Activated CD8-positive, alpha-beta memory T cell treated with anti-CD3 and anti-CD28 coated beads, Interleukin-2, amount 50 U/mL, for 48 hours (primary cell): Measurements from ENCODE around the gene GAL3ST2.
"Not testable (repeated sequence)": the region's sequence is repeated elsewhere in the genome, so short reads cannot be mapped to it uniquely, and the experiment has no call there.

Source experiments
- DNase-seq: peaks from one replicate; pipeline ENCODE4 v3.0.0-alpha.2; 2020

GAL3ST2 gene

DNA sequence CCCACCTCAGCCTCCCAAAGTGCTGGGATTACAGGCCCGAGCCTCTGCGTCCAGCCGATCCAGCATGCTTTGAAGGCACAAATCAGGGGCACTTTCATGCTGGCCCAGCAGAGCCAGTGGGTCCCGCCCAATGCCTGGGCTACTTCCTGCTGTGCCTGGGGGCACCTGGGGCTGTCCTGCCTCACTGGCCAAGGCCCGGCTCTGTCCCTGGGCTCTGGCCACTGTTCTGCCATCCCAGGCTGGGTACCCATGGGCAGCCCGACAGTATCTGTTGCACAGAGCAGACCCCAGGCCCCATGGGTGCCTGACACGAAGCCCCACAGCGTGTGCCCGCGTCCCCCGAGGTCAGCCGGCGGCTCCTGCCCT is 6.8 kb upstream of the GAL3ST2 start:
- peak; percentile 48 for DNase-seq

DNA sequence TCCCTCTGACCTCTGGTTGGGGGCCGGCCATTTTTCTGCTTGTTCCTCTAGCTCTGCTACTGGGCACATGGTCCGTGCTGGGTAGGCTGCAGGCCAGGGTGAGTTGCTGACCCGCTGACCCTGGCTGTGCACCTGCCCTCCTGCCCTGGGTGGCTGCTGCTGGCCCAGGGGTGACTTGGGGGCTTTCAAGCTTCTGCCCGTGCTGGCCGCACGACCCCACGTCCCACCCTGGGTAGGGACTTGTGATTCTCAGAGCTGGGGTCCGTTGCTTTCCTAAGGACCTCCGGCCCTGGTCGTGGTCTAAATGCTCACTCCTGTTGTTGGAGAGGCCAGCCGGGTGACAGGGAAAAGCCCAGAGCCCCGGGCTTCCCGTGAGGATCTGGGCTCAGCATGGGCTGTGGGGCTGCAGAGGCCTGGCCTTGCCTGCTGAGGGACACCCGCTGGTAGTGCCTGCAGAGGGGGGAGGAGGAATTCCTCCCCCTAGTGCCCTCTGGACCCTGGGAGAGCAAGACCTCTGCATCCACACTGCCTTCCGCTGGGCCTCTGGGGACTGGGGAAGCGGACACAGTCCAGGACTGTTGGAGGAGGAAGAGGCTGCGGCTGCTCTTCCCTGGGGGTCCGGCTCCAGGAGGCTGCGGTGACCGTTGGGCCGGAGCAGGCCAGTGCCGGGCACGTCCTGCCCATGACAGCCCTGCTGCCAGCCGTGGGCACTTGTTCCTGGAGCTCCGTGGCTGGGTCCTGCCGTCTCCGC is 6.3 kb upstream of the GAL3ST2 start:
- DNase-seq, result peak; percentile 45

- DNase-seq, result no peak
Measured at GRCh38 chr2:241770936-241771285, 5.7 kb upstream of the GAL3ST2 start.

DNA sequence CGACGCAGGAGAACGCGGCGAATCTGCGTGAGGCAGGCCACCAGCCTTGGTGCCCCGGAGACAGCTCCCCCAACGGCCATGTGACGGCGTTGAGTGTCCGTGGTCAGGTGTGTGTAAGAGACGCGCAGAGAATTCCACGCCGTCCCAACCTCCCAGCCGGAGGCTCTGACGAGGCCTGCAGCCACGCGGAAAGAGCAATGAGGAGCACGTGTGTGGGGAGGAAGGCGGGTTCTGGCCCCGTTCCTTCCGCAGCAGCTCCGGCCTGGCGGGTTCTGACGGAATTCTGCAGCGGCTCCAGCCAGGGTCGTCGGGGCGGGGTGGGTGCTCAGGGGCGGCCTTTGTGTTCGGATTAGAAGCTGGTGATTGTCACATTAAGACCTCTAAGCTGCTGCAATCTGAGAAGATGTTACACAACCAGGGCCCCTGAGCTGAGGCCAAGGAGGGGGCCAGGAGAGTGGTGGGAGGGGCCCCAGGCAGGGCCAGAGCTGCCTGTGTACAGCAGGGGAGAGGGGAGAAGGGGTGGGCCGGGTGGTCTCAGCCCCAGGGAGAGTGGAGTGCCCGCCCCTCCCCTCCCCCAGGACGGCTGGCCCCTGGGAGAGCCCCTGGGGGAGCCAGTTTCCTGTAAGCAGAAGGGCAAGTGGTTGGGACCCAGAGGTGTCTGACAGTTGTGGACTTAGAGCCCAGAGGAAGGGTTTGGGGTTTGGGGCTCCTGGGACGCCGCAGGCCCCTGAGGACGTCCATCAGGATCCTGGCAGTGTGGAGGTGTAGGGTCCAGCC is 5.1 kb upstream of the GAL3ST2 start:
- peak; percentile 52 for DNase-seq

DNA sequence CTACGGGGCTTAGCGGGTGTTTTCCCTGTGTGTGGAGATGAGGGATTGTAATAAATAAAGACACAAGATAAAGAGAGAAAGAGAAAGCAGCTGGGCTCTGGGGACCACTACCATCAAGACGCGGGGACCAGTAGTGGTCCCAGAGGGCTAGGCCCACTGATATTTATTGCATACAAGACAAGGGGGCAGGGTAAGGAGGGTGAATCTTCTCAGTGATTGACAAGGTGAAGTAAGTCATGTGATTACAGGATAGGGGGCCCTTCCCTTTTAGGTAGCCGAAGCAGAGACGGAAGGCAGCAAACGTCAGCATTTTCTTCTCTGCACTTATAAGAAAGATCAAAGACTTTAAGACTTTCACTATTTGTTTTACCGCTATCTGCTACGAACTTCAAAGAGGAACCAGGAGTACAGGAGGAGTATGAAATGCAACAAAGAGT is 4.5 kb upstream of the GAL3ST2 start:
- DNase-seq, result peak; percentile 53

DNA sequence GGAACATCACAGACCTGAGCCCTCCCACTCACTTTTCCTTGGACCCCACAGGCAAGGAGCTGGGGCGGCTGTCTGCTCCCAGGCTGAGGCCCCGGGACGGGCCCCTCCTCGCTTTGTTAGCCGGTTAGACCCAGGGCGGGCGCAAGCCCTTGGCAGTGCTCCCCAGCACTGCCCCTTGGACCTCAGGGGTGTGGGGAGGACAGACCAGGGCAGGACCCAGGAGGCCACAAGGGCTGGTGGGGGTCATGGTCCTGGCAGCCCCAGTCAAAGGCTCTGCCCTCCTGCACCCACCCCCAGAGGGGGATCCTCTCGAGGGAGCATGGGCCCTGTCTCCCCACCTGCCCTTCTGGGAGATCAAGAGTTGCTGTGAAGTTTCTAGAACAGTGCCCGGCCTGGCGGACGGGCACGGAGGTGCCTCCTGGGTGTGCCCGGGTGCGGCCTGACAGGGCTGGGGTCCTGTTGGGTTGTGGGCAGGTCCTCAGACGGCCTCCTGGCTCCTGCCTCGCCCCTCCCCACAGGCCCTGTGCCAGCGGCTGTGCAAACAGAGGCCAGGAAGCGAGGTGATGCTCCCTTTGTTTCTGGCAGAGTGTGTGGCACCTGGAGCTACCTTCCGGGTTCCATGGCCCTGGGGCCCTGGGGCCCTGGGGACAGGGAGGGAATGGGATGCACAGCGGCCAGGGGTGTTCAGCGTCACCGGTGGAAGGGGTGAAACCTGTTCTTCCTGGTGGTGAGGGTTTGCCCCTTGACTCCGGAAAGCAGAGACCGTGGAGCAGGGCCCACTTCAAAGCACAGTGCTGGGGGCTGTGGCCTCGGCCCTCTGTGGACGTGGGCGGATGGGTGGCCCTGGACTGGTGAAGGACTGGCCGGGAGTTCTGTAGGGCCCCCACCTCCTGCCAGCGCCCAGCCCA is 2.9 kb upstream of the GAL3ST2 start:
- peak; percentile 52 for DNase-seq

DNA sequence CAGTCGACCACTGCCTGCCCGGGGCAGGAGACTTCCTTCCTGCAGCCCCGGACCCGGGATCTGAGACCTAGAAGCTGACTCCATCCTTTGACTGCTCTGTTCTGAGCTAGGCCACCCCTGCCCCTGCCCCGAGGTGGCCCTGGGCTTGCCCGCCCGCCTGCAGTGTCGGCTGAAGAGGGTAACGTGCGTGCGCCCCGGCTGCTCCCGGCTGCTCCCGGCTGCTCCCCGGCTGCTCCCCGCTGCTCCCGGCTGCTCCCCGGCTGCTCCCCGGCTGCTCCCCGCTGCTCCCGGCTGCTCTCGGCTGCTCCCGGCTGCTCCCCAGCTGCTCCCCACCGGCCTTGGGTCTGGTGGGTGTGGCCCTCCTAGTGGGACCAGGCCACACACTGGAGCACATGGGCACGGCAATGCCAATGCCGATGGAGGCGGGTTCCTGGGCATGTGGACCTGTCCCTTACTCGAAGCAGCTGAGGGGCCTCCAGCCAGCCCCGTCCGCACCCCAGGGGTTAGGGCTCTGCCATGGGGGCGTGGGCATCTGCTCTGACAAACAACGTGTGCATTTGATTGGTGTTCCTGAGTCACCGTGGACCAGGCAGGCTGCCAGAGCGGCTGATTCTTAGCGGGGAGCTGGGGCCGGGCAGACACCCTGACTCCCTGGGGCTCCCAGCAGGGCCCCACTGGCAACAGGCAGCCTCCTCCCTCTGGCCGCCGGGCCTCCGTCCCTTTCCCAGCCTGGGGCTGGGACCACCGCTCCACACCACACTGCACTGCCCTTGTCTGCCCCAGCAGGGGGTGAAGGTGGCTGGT is 2.0 kb upstream of the GAL3ST2 start:
- DNase-seq, result peak; percentile 51

GRCh38 chr2:241775223-241776177 is 1.1 kb upstream of the GAL3ST2 start:
- peak; percentile 47 for DNase-seq

- DNase-seq, result peak; percentile 39
Measured at GRCh38 chr2:241777170-241777685, 606 bp downstream of the GAL3ST2 start.

DNA sequence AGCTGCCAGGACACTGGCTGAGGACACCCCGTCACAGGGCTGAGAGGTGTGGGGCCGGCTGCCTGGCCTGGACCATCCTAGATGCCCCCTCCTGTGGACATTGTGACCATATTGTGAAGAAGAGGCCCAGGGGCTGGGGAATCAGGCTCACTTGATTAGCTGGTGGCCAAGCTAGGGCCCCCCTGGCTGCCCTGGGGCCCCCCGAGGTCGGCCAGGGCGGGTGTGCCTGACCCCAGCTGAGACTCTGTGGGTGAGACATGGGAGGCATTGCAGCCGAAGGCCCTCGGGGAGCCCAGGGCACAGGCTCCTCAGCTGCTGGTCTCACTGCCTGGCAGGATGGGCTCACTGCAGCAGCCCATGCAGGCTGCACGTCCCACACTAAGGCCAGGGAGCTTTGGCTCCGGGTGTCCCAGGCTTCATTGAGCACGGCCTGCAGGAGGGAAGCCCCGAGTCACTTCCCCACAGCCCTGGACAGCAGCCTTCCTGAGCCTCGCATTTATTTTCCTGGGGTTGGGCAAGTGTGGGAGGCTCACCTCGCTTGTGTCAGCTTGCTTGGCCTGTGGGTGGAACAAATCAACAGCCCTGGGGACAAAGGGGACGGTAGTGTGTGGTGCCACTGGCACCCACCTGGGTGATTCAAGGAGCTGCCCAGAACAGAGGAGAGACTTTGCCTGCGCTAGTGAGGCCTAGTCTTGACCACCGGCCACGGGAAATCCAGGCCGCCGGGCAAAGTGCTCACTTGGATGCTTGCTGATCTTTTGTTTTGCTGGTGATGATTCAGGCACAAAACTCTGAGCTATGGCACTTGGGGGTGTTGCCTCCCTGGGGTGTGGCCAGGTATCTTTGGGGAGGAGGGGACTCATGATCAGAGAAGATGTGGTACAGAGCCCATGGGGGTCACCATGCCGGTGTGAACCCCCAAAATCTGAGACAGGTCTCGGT is 1.3 kb downstream of the GAL3ST2 start:
- peak; percentile 43 for DNase-seq

- no peak for DNase-seq
Measured at GRCh38 chr2:241780939-241781569, 4.4 kb downstream of the GAL3ST2 start.

GRCh38 chr2:241782053-241782452 is 5.4 kb downstream of the GAL3ST2 start:
- DNase-seq, result not testable (repeated sequence)

GRCh38 chr2:241788135-241788534 is 11.5 kb downstream of the GAL3ST2 start:
- no peak for DNase-seq

GRCh38 chr2:241788572-241788971 is 11.9 kb downstream of the GAL3ST2 start:
- peak; percentile 59 for DNase-seq

GRCh38 chr2:241791385-241791784 is 14.8 kb downstream of the GAL3ST2 start:
- DNase-seq, result not testable (repeated sequence)

GRCh38 chr2:241793385-241793784 is 16.8 kb downstream of the GAL3ST2 start:
- DNase-seq, result no peak

DNA sequence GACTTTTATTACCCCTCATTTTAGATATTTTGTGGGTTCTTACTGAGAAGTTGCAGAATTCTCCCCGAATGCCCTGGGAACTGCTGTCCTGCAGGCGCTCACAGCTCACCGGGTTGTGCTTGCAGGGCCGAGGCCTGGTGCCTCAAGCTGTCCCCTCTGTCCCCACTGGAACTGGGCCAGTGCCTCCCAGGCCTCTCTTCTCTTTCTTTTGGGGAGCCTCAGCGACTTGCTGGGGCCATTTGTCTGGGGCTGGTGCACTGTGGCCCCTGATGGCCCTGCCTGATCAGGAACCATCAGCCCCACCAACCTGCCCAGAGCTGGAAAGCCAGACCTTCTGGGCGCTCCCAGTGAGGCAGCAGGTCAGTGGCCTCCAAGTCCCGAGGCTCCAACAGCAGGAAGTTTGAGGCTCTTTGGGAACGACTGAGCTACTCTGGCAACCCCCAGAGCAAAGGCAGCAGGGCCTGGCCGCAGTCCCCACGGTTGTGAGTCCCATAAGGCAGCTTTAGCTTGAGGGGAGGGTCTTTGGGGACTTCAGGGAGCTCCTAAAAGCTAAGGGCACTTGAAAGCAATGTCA is 17.7 kb downstream of the GAL3ST2 start:
- DNase-seq, result no peak

GRCh38 chr2:241795021-241795999 is 18.7 kb downstream of the GAL3ST2 start:
- DNase-seq, result no peak
